BLaER1 treated with 17β-estradiol and CSF1 and Interleukin-3, amounts not matched to agents 10 nM and 100 nM (cell line): ENCODE results near the gene PLEKHG5.
"Not testable (repeated sequence)": the region's sequence is repeated elsewhere in the genome, so short reads cannot be mapped to it uniquely, and the experiment has no call there.

Experiments used
- H3K27ac ChIP-seq, 11 experiments: shearing (Covaris generic); formaldehyde crosslinking; 2 replicates each; pipeline ENCODE4 v1.8.1; 2022
- H3K27me3 ChIP-seq, 11 experiments: shearing (Covaris generic); formaldehyde crosslinking; 2 replicates each; pipeline ENCODE4 v1.8.1; 2022
- H3K36me3 ChIP-seq, 11 experiments: shearing (Covaris generic); formaldehyde crosslinking; 2 replicates each; pipeline ENCODE4 v1.8.1; 2022
- H3K4me1 ChIP-seq, 10 experiments: shearing (Covaris generic); formaldehyde crosslinking; 2 replicates each; pipeline ENCODE4 v1.8.1; 2022
- H3K4me2 ChIP-seq, 11 experiments: shearing (Covaris generic); formaldehyde crosslinking; 2 replicates each; pipeline ENCODE4 v1.8.1; 2022
- H3K4me3 ChIP-seq, 10 experiments: shearing (Covaris generic); formaldehyde crosslinking; 2 replicates each; pipeline ENCODE4 v1.8.1; 2022
- H3K9ac ChIP-seq, 11 experiments: shearing (Covaris generic); formaldehyde crosslinking; 2 replicates each; pipeline ENCODE4 v1.8.1; 2022
- H3K9me3 ChIP-seq, 11 experiments: shearing (Covaris generic); formaldehyde crosslinking; replicated peaks in 1 of 11; 2 replicates each; pipeline ENCODE4 v1.8.1; 2022
- H4K20me1 ChIP-seq, 11 experiments: shearing (Covaris generic); formaldehyde crosslinking; 2 replicates each; pipeline ENCODE4 v1.8.1; 2022
- Cebpa-rat ChIP-seq, 11 experiments: shearing (Covaris generic); IDR thresholded peaks; 2 replicates each; pipeline ENCODE4 v1.8.1; 2022

PLEKHG5 gene

GRCh38 chr1:6440198-6441126 lies 51.0 kb downstream of the PLEKHG5 start:
- Histone ChIP-seq H3K9me3 (no peaks in the 10 kb centered on the region), H3K4me3 (peak overlapping the region in 8 of 10 experiments; percentile 38 to 62 (median 48); a peak in 12 of 20 replicates), H3K36me3 (no peaks in the 10 kb centered on the region), H4K20me1 (peaks cover 0 to 52% (median 0%) of the 10 kb centered on the region in 11 experiments; a peak in 10 of 22 replicates), H3K4me1 (peaks cover 18 to 46% (median 30%) of the 10 kb centered on the region in 10 experiments), H3K27ac (0 out of 22 replicates have a peak overlapping the region, but pooled peaks of 1 of the 11 experiments have one; percentile 15), H3K27me3 (peaks cover 46 to 61% (median 50%) of the 10 kb centered on the region in 11 experiments), H3K9ac (peak overlapping the region in 5 of 11 experiments; percentile 2 to 36 (median 22); a peak in 5 of 22 replicates), H3K4me2 (peak overlapping the region; percentile 68 to 86 (median 82))
- no peak for TF ChIP-seq Cebpa-rat (IDR thresholded peaks at IDR 0.05)

- Histone ChIP-seq H3K4me1 (peaks cover 18 to 53% (median 38%) of the 10 kb centered on the region in 10 experiments), H3K9ac (peak overlapping the region in 1 of 11 experiments; percentile 50; a peak in 1 of 22 replicates), H3K27ac (no peak overlapping the region), H3K4me2 (peak overlapping the region in 9 of 11 experiments; percentile 65 to 85 (median 82); a peak in 17 of 22 replicates), H3K27me3 (peaks cover 23 to 44% (median 26%) of the 10 kb centered on the region in 11 experiments), H3K4me3 (no peak overlapping the region), H4K20me1 (peaks cover 0 to 51% (median 0%) of the 10 kb centered on the region in 11 experiments; a peak in 9 of 22 replicates), H3K36me3 (no peaks in the 10 kb centered on the region), H3K9me3 (no peaks in the 10 kb centered on the region)
- no peak for TF ChIP-seq Cebpa-rat (IDR thresholded peaks at IDR 0.05)
These were observed 53.4 kb downstream of the PLEKHG5 start for GRCh38 chr1:6438047-6438525.

DNA sequence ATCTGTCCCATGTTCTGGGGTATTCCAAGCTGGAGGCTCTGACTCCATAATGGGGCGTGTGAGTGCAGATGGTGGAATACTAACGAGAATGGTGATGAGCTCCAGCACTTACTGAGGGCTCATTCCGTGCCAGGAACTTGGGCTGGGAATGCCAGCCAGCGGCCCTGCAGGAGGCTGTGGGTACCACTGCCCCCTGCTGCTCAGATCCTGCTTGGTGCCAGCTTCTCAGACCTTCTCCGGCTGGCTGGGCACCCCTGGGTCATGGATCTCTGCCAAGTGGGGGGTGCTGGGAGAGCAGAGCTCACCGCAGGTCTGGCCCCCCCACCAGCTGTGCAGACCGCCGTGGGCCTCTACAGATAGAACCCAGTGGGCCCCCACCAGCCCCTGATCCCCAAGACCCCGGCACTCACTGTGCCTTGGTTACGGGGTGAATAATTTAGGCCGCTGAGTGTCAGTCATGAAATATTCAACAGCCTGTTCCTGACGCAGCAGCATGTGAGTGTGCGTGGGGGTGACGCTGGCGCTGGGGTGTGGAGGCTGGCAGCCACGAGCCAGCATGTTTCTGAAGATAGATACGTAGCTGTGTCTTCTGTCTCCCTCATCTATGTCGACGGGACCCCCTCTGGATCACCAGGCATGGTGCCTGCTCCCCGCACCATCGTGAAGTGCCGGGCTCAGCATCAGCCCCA lies 54.3 kb downstream of the PLEKHG5 start:
- not testable (repeated sequence) for H3K36me3 ChIP-seq, H3K27ac ChIP-seq, H3K4me3 ChIP-seq, H3K9ac ChIP-seq, H3K9me3 ChIP-seq
- H3K4me2 ChIP-seq = peak overlapping the region in 3 of 11 experiments; percentile 24 to 84 (median 25); a peak in 3 of 22 replicates
- H4K20me1 ChIP-seq = peaks cover 0 to 47% (median 0%) of the 10 kb centered on the region in 11 experiments; a peak in 8 of 22 replicates
- H3K4me1 ChIP-seq = peaks cover 18 to 52% (median 38%) of the 10 kb centered on the region in 10 experiments
- H3K27me3 ChIP-seq = peaks cover 16 to 34% (median 17%) of the 10 kb centered on the region in 11 experiments

- H3K4me3 ChIP-seq, H3K4me2 ChIP-seq, H3K9ac ChIP-seq, H3K9me3 ChIP-seq, H3K36me3 ChIP-seq, H3K27ac ChIP-seq: not testable (repeated sequence)
- Histone ChIP-seq H3K4me1 (peaks cover 18 to 52% (median 38%) of the 10 kb centered on the region in 10 experiments), H4K20me1 (peaks cover 0 to 38% (median 0%) of the 10 kb centered on the region in 11 experiments; a peak in 7 of 22 replicates), H3K27me3 (peaks cover 7 to 26% (median 8%) of the 10 kb centered on the region in 11 experiments)
These were observed 55.2 kb downstream of the PLEKHG5 start for GRCh38 chr1:6436277-6436676.

DNA sequence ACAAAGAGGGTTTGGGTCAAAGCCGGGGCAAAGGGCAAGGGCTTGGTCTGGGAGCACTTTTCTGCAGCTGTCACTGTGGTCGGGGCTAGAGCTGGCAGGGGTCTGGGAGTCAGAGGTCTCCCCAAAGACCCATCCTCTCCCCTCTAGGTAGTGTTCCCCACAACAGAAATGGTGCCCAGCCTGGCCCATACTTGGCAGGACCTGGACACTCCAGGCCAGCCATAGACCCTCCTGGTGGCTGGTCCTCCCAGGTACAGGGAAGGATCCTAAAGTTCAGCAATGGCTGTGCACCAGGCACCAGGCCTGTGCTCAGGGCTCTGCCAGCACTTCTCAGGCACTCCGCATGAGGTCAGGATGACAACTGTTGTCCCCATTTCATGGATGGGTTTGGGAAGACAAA lies 55.9 kb downstream of the PLEKHG5 start:
- peaks cover 0 to 38% (median 0%) of the 10 kb centered on the region in 11 experiments; a peak in 8 of 22 replicates for H4K20me1 ChIP-seq
- H3K9me3 ChIP-seq = no peaks in the 10 kb centered on the region
- peaks cover under 1 to 22% (median under 1%) of the 10 kb centered on the region in 11 experiments; a peak in 16 of 22 replicates for H3K27me3 ChIP-seq
- H3K4me2 ChIP-seq = no peak overlapping the region
- H3K4me3 ChIP-seq = no peak overlapping the region
- TF ChIP-seq Cebpa-rat (IDR thresholded peaks at IDR 0.05) = no peak
- H3K9ac ChIP-seq = no peak overlapping the region
- no peaks in the 10 kb centered on the region for H3K36me3 ChIP-seq
- no peak overlapping the region for H3K27ac ChIP-seq
- H3K4me1 ChIP-seq = peaks cover 18 to 49% (median 33%) of the 10 kb centered on the region in 10 experiments

GRCh38 chr1:6435129-6435528 lies 56.3 kb downstream of the PLEKHG5 start:
- TF ChIP-seq Cebpa-rat (IDR thresholded peaks at IDR 0.05) = no peak
- no peak overlapping the region for H3K27ac ChIP-seq
- peaks cover 0 to 25% (median 3%) of the 10 kb centered on the region in 11 experiments; a peak in 8 of 22 replicates for H3K27me3 ChIP-seq
- H3K4me3 ChIP-seq = no peak overlapping the region
- H3K4me2 ChIP-seq = 0 out of 22 replicates have a peak overlapping the region, but pooled peaks of 1 of the 11 experiments have one; percentile 35
- peaks cover 20 to 48% (median 32%) of the 10 kb centered on the region in 10 experiments for H3K4me1 ChIP-seq
- no peak overlapping the region; a peak in 1 of 22 replicates for H3K9ac ChIP-seq
- no peaks in the 10 kb centered on the region for H3K36me3 ChIP-seq
- H4K20me1 ChIP-seq = peaks cover 0 to 41% (median 0%) of the 10 kb centered on the region in 11 experiments; a peak in 8 of 22 replicates
- H3K9me3 ChIP-seq = no peaks in the 10 kb centered on the region

DNA sequence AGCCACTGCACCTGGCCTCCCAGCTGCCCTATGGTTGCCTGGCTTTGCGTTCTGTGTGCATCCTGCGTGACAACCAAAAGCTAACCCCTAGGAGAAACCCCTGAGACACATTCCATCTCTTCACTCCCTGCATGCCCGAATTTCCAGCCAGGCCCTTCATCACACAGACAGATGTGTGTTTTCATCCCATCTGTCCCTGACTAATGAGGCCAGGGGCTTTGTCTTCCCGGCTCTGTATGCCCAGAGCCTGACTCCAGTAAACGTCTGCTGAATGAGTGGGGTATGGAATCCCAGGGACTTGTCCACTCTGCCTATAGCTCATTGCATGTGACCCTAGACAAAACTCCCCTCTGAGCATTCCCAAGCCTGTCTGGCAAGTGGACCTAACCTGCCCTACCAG lies 57.3 kb downstream of the PLEKHG5 start:
- no peak overlapping the region for H3K4me3 ChIP-seq
- H3K27me3 ChIP-seq = peaks cover 0 to 17% (median 3%) of the 10 kb centered on the region in 11 experiments; a peak in 9 of 22 replicates
- H3K27ac ChIP-seq = no peak overlapping the region
- H4K20me1 ChIP-seq = peaks cover 0 to 50% (median 0%) of the 10 kb centered on the region in 11 experiments; a peak in 8 of 22 replicates
- H3K4me2 ChIP-seq = peak overlapping the region in 6 of 11 experiments; percentile 16 to 58 (median 25); a peak in 9 of 22 replicates
- H3K9ac ChIP-seq = no peak overlapping the region
- TF ChIP-seq Cebpa-rat (IDR thresholded peaks at IDR 0.05) = no peak
- peaks cover 12 to 39% (median 22%) of the 10 kb centered on the region in 10 experiments for H3K4me1 ChIP-seq
- no peaks in the 10 kb centered on the region for H3K9me3 ChIP-seq
- no peaks in the 10 kb centered on the region for H3K36me3 ChIP-seq

- Histone ChIP-seq H4K20me1 (peaks cover 0 to 55% (median 0%) of the 10 kb centered on the region in 11 experiments; a peak in 7 of 22 replicates), H3K4me1 (peaks cover 4 to 27% (median 16%) of the 10 kb centered on the region in 10 experiments; a peak in 16 of 20 replicates), H3K27me3 (peaks cover 0 to 33% (median 11%) of the 10 kb centered on the region in 11 experiments; a peak in 14 of 22 replicates)
- H3K4me2 ChIP-seq, H3K9me3 ChIP-seq, H3K27ac ChIP-seq, H3K4me3 ChIP-seq, H3K9ac ChIP-seq, H3K36me3 ChIP-seq: not testable (repeated sequence)
These were observed 59.6 kb downstream of the PLEKHG5 start for GRCh38 chr1:6431645-6432579.

DNA sequence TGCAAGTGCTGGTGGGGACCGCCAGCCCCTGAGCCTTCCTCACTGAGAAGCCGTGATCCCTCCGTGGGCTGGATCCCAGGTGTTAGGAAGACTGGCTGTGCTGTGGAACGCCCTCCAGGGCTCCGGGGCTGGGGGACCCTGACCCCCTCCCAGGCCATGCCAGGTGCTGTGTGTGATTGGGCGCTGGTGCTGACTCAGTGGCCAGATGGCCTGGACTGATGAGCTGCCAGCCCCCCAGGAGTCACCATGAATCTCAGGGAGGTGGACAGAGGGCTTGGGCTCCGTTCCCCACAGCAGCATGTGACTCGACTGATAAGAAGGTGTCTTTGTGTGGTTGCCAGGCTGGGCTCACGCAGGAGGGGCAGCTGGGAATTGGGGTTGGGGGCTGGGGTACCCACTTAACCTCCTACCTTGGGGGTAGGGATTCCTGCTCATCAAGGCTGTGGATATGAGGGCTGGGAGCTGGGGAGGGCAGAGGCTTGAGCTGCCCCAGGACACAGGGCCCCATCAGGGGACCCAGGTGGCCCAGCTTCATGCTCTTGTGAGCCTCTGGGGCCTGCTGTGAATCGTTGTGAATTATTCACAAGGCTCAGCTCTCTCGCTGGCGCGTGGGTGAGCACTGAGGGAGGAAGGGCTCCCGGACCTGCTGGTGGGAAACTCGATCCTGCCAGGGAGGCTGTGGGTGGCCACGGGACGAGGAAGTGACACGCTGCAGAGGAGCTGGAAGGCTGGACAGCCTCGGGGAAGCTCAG lies 61.6 kb downstream of the PLEKHG5 start:
- Histone ChIP-seq H4K20me1 (peaks cover 0 to 65% (median 19%) of the 10 kb centered on the region in 11 experiments; a peak in 16 of 22 replicates), H3K4me2 (peak overlapping the region in 2 of 11 experiments; percentile 7 to 37; a peak in 4 of 22 replicates), H3K4me1 (peaks cover 12 to 45% (median 37%) of the 10 kb centered on the region in 10 experiments; a peak in 19 of 20 replicates), H3K27me3 (peaks cover 15 to 53% (median 32%) of the 10 kb centered on the region in 11 experiments)
- H3K4me3 ChIP-seq, H3K27ac ChIP-seq, H3K36me3 ChIP-seq, H3K9ac ChIP-seq, H3K9me3 ChIP-seq: not testable (repeated sequence)

DNA sequence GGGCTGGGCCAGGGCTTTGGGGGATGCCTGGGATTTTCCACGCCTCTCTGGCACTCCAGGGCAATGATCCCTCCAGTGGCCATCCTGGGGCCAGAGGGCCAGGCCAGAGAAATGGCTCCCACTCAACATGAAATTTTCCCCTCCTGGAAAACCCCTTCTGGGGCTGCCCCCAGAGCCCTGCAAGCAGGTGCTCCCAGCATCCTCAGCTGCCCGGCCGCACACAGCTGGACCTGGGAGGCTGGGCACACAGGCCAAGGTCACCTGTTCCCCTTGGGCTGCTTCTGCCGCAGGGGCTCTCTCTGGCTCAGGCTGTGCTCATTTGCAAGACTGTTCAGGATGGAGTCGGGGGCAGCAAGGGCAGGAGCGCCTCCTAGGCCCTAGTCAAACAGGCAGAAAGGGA lies 63.0 kb downstream of the PLEKHG5 start:
- H3K27me3 ChIP-seq = peaks cover 29 to 61% (median 46%) of the 10 kb centered on the region in 11 experiments

More for the DNA sequence above, 63.0 kb downstream of the PLEKHG5 start:
- not testable (repeated sequence) for H3K4me2 ChIP-seq, H3K4me3 ChIP-seq, H3K9me3 ChIP-seq, H3K9ac ChIP-seq, H3K36me3 ChIP-seq, H3K27ac ChIP-seq
- Histone ChIP-seq H3K4me1 (peaks cover 23 to 45% (median 41%) of the 10 kb centered on the region in 10 experiments), H4K20me1 (peaks cover 0 to 66% (median 28%) of the 10 kb centered on the region in 11 experiments; a peak in 17 of 22 replicates)
